ENCODE data around the gene CCT7.

Gene CCT7

GRCh38 chr2:73239776-73240175 lies 5.7 kb downstream of the CCT7 start:
- no peak overlapping the region for H3K4me3 ChIP-seq (ENCODE audit: insufficient read depth, low read depth, low read length, poor library complexity, severe bottlenecking)
- peaks cover 44% of the 10 kb centered on the region for H3K36me3 ChIP-seq (ENCODE audit: control insufficient read depth, insufficient read depth, low read length)
- no peak overlapping the region for H3K27ac ChIP-seq (ENCODE audit: insufficient read depth, low read length, poor library complexity, severe bottlenecking)
- no peaks in the 10 kb centered on the region for H3K9me3 ChIP-seq (ENCODE audit: control insufficient read depth, low read length)
- H3K4me1 ChIP-seq (ENCODE audit: control insufficient read depth, insufficient read depth, low read length, poor library complexity, severe bottlenecking) = peaks cover 5% of the 10 kb centered on the region
- no peaks in the 10 kb centered on the region for H3K27me3 ChIP-seq (replicated peaks; ENCODE audit: control insufficient read depth, insufficient read depth, low read length, poor library complexity, severe bottlenecking)
- DNase-seq = no peak

- H3K4me3 ChIP-seq (ENCODE audit: insufficient read depth, low read depth, low read length, poor library complexity, severe bottlenecking) = no peak overlapping the region
- DNase-seq = no peak
- peaks cover 82% of the 10 kb centered on the region for H3K36me3 ChIP-seq (ENCODE audit: control insufficient read depth, insufficient read depth, low read length)
These were observed 9.9 kb downstream of the CCT7 start for GRCh38 chr2:73243884-73244570.

GRCh38 chr2:73244580-73244979 lies 10.5 kb downstream of the CCT7 start:
- H3K27me3 ChIP-seq (replicated peaks; ENCODE audit: control insufficient read depth, insufficient read depth, low read length, poor library complexity, severe bottlenecking) = no peaks in the 10 kb centered on the region
- no peaks in the 10 kb centered on the region for H3K9me3 ChIP-seq (ENCODE audit: control insufficient read depth, low read length)
- H3K4me1 ChIP-seq (ENCODE audit: control insufficient read depth, insufficient read depth, low read length, poor library complexity, severe bottlenecking) = no peaks in the 10 kb centered on the region
- no peak overlapping the region for H3K4me3 ChIP-seq (ENCODE audit: insufficient read depth, low read depth, low read length, poor library complexity, severe bottlenecking)
- DNase-seq = no peak
- peaks cover 82% of the 10 kb centered on the region for H3K36me3 ChIP-seq (ENCODE audit: control insufficient read depth, insufficient read depth, low read length)
- H3K27ac ChIP-seq (ENCODE audit: insufficient read depth, low read length, poor library complexity, severe bottlenecking) = no peak overlapping the region

More at GRCh38 chr2:73243884-73244570, 9.9 kb downstream of the CCT7 start:
- Histone ChIP-seq H3K27ac (ENCODE audit: insufficient read depth, low read length, poor library complexity, severe bottlenecking) (no peak overlapping the region), H3K27me3 (replicated peaks; ENCODE audit: control insufficient read depth, insufficient read depth, low read length, poor library complexity, severe bottlenecking) (no peaks in the 10 kb centered on the region), H3K9me3 (ENCODE audit: control insufficient read depth, low read length) (no peaks in the 10 kb centered on the region), H3K4me1 (ENCODE audit: control insufficient read depth, insufficient read depth, low read length, poor library complexity, severe bottlenecking) (no peaks in the 10 kb centered on the region)

DNA sequence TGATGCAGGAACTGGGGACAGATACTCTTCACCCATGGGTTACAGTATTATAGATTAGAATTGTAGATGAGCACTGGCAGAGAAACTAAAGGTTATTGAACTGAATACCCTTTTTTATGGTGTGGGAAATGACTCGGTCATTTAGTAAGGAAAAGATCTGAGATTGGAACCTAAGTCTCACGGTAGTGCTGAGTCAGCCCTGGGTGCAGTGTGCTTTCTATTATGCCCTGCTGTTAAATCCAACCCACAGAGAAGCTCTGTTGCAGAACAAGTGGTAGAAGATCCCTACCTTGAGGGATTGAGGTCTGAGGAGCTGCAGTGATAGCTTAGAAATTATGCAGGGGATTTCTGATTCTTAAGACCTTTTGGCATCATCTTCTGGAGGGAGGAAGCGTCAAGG lies 12.7 kb downstream of the CCT7 start:
- Histone ChIP-seq H3K27ac (ENCODE audit: insufficient read depth, low read length, poor library complexity, severe bottlenecking) (no peak overlapping the region), H3K9me3 (ENCODE audit: control insufficient read depth, low read length) (no peaks in the 10 kb centered on the region), H3K4me3 (ENCODE audit: insufficient read depth, low read depth, low read length, poor library complexity, severe bottlenecking) (no peak overlapping the region), H3K4me1 (ENCODE audit: control insufficient read depth, insufficient read depth, low read length, poor library complexity, severe bottlenecking) (no peaks in the 10 kb centered on the region), H3K36me3 (ENCODE audit: control insufficient read depth, insufficient read depth, low read length) (peaks cover 89% of the 10 kb centered on the region), H3K27me3 (replicated peaks; ENCODE audit: control insufficient read depth, insufficient read depth, low read length, poor library complexity, severe bottlenecking) (no peaks in the 10 kb centered on the region)
- DNase-seq = no peak

DNA sequence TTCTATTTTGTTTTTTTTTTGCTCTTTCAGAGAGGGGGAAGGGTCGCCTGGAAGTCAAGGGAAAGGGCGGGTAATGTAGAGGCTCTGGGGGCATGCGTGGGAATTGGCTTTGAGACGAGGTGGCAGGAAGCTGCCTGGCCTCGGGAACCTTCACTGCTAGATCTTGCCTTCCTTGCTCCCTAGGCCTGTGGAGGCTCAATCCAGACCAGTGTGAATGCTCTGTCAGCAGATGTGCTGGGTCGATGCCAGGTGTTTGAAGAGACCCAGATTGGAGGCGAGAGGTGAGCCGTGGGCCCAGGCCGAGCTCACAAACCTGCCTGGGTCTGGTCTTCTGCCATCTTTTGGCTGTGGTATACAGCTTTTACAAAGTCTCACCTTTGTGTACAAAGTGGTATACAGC lies 15.5 kb downstream of the CCT7 start:
- Histone ChIP-seq H3K36me3 (ENCODE audit: control insufficient read depth, insufficient read depth, low read length) (peaks cover 95% of the 10 kb centered on the region), H3K9me3 (ENCODE audit: control insufficient read depth, low read length) (no peaks in the 10 kb centered on the region), H3K27ac (ENCODE audit: insufficient read depth, low read length, poor library complexity, severe bottlenecking) (no peak overlapping the region), H3K4me3 (ENCODE audit: insufficient read depth, low read depth, low read length, poor library complexity, severe bottlenecking) (no peak overlapping the region), H3K27me3 (replicated peaks; ENCODE audit: control insufficient read depth, insufficient read depth, low read length, poor library complexity, severe bottlenecking) (no peaks in the 10 kb centered on the region), H3K4me1 (ENCODE audit: control insufficient read depth, insufficient read depth, low read length, poor library complexity, severe bottlenecking) (no peaks in the 10 kb centered on the region)
- no peak for DNase-seq

GRCh38 chr2:73250872-73251846 lies 17.1 kb downstream of the CCT7 start:
- Histone ChIP-seq H3K4me1 (ENCODE audit: control insufficient read depth, insufficient read depth, low read length, poor library complexity, severe bottlenecking) (no peaks in the 10 kb centered on the region), H3K36me3 (ENCODE audit: control insufficient read depth, insufficient read depth, low read length) (peaks cover 81% of the 10 kb centered on the region)

GRCh38 chr2:73252238-73253027 lies 18.3 kb downstream of the CCT7 start:
- Histone ChIP-seq H3K9me3 (ENCODE audit: control insufficient read depth, low read length) (no peaks in the 10 kb centered on the region), H3K36me3 (ENCODE audit: control insufficient read depth, insufficient read depth, low read length) (peaks cover 69% of the 10 kb centered on the region), H3K27ac (ENCODE audit: insufficient read depth, low read length, poor library complexity, severe bottlenecking) (no peak overlapping the region), H3K4me3 (ENCODE audit: insufficient read depth, low read depth, low read length, poor library complexity, severe bottlenecking) (no peak overlapping the region), H3K4me1 (ENCODE audit: control insufficient read depth, insufficient read depth, low read length, poor library complexity, severe bottlenecking) (no peaks in the 10 kb centered on the region), H3K27me3 (replicated peaks; ENCODE audit: control insufficient read depth, insufficient read depth, low read length, poor library complexity, severe bottlenecking) (no peaks in the 10 kb centered on the region)
- DNase-seq = no peak

More at GRCh38 chr2:73250872-73251846, 17.1 kb downstream of the CCT7 start:
- Histone ChIP-seq H3K4me3 (ENCODE audit: insufficient read depth, low read depth, low read length, poor library complexity, severe bottlenecking) (no peak overlapping the region), H3K9me3 (ENCODE audit: control insufficient read depth, low read length) (no peaks in the 10 kb centered on the region), H3K27ac (ENCODE audit: insufficient read depth, low read length, poor library complexity, severe bottlenecking) (no peak overlapping the region), H3K27me3 (replicated peaks; ENCODE audit: control insufficient read depth, insufficient read depth, low read length, poor library complexity, severe bottlenecking) (no peaks in the 10 kb centered on the region)
- DNase-seq = no peak

GRCh38 chr2:73253400-73253799 lies 19.3 kb downstream of the CCT7 start:
- peaks cover 5% of the 10 kb centered on the region for H3K4me1 ChIP-seq (ENCODE audit: control insufficient read depth, insufficient read depth, low read length, poor library complexity, severe bottlenecking)
- no peak for DNase-seq
- H3K4me3 ChIP-seq (ENCODE audit: insufficient read depth, low read depth, low read length, poor library complexity, severe bottlenecking) = no peak overlapping the region
- no peak overlapping the region for H3K27ac ChIP-seq (ENCODE audit: insufficient read depth, low read length, poor library complexity, severe bottlenecking)
- peaks cover 60% of the 10 kb centered on the region for H3K36me3 ChIP-seq (ENCODE audit: control insufficient read depth, insufficient read depth, low read length)
- H3K9me3 ChIP-seq (ENCODE audit: control insufficient read depth, low read length) = no peaks in the 10 kb centered on the region
- no peaks in the 10 kb centered on the region for H3K27me3 ChIP-seq (replicated peaks; ENCODE audit: control insufficient read depth, insufficient read depth, low read length, poor library complexity, severe bottlenecking)

GRCh38 chr2:73253901-73254300 lies 19.8 kb downstream of the CCT7 start:
- DNase-seq = no peak
- Histone ChIP-seq H3K4me3 (ENCODE audit: insufficient read depth, low read depth, low read length, poor library complexity, severe bottlenecking) (no peak overlapping the region), H3K36me3 (ENCODE audit: control insufficient read depth, insufficient read depth, low read length) (peaks cover 55% of the 10 kb centered on the region), H3K27me3 (replicated peaks; ENCODE audit: control insufficient read depth, insufficient read depth, low read length, poor library complexity, severe bottlenecking) (no peaks in the 10 kb centered on the region), H3K9me3 (ENCODE audit: control insufficient read depth, low read length) (no peaks in the 10 kb centered on the region), H3K27ac (ENCODE audit: insufficient read depth, low read length, poor library complexity, severe bottlenecking) (no peak overlapping the region), H3K4me1 (ENCODE audit: control insufficient read depth, insufficient read depth, low read length, poor library complexity, severe bottlenecking) (peaks cover 5% of the 10 kb centered on the region)
